ENCODE results near the gene MYO1C. TPM values are rescaled to one million over a fixed set of nuclear protein-coding genes. Genes with fewer than 3 reads are reported as not detected.

Gene MYO1C
- total and polyA plus RNA-seq, 3 donors from 2014 or later = 45.0 to 68.3 (median 49.2) TPM

DNA sequence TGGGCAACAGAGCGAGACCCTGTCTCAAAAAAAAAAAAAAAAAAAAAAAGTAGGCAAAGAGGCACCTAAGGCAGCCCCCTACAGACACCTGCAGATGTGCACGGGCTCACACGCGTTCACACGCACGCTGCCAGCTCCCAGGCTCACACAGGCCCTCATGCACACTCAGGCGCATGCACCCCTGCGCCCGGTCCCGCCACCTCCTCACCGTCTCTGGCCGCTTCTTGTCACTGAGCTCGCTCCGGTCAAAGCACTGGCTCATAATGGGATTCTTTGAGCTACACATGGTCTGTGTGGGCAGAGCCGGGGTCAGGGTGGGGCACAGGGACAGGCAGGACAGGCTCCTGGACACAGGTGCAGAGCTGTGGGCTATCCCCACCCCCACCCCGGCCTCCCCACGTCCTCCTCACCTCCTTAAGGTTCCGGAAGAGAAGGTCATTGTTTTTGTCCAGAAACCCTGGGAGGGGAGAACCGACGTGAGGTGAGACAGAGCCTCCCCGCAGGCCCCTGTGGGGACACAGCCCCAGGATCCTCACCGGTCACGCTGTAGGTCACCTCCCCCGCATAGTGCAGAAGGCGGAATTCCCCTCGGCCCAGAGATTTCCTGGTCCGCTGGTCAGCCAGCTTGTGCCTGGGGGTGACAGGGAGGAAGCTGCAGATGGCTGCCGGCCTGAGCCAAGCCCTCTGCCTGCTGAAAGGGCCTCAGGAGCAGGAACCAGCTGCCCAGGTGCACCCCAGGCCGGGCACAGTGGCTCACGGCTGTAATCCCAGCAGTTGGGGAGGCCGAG, 17.9 kb downstream of the MYO1C start:
- WGBS, 2 donors = 79% methylated on average over 22 to 31 of the region's 31 CpGs
- intact Hi-C loops (cut with DNase I; ENCODE audit: low total_unique reads) = no loop called here

DNA sequence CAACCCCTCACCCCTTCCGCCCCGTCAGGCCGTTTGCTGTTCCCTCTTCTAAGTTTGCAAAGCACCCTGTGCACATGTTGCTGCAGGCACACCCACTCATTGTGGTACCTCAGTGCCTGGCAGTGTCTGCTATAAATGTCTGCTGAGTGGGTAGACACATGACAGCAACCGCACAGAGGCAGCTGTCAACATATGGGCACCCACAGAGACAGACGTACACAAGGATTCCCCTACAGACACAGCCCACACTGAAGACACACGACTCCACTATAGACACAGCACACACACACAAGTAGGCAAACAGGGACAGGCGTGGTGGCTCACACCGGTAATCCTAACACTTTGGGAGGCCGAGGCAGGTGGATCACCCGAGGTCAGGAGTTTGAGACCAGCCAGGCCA, 18.6 kb downstream of the MYO1C start:
- H3K36me3 ChIP-seq (ENCODE audit: low read depth, missing control alignments) = no peaks in the 10 kb centered on the region
- DNase-seq = no peak
- TF ChIP-seq, protein P1, sequence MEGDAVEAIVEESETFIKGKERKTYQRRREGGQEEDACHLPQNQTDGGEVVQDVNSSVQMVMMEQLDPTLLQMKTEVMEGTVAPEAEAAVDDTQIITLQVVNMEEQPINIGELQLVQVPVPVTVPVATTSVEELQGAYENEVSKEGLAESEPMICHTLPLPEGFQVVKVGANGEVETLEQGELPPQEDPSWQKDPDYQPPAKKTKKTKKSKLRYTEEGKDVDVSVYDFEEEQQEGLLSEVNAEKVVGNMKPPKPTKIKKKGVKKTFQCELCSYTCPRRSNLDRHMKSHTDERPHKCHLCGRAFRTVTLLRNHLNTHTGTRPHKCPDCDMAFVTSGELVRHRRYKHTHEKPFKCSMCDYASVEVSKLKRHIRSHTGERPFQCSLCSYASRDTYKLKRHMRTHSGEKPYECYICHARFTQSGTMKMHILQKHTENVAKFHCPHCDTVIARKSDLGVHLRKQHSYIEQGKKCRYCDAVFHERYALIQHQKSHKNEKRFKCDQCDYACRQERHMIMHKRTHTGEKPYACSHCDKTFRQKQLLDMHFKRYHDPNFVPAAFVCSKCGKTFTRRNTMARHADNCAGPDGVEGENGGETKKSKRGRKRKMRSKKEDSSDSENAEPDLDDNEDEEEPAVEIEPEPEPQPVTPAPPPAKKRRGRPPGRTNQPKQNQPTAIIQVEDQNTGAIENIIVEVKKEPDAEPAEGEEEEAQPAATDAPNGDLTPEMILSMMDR (IDR thresholded peaks at IDR 0.05) = no peak
- no peak for TF ChIP-seq POLR2A (IDR thresholded peaks at IDR 0.05)
- no peak overlapping the region for H3K27ac ChIP-seq
- WGBS, 2 donors = 81 to 90% methylated on average over 8 to 10 of the region's 10 CpGs
- no peaks in the 10 kb centered on the region for H3K9me3 ChIP-seq
- intact Hi-C loops (cut with DNase I; ENCODE audit: low total_unique reads) = no loop called here
- no peak overlapping the region for H3K4me3 ChIP-seq
- H3K4me1 ChIP-seq = peaks cover 4% of the 10 kb centered on the region
- no peaks in the 10 kb centered on the region for H3K27me3 ChIP-seq

More for the DNA sequence above, 17.9 kb downstream of the MYO1C start:
- no peaks in the 10 kb centered on the region for H3K36me3 ChIP-seq (ENCODE audit: low read depth, missing control alignments)
- H3K4me3 ChIP-seq = no peak overlapping the region
- H3K27me3 ChIP-seq = no peaks in the 10 kb centered on the region
- H3K27ac ChIP-seq = no peak overlapping the region
- DNase-seq = no peak
- H3K9me3 ChIP-seq = no peaks in the 10 kb centered on the region
- no peak for TF ChIP-seq POLR2A (IDR thresholded peaks at IDR 0.05)
- TF ChIP-seq, protein P1 (IDR thresholded peaks at IDR 0.05) = no peak
- peaks cover 4% of the 10 kb centered on the region for H3K4me1 ChIP-seq

DNA sequence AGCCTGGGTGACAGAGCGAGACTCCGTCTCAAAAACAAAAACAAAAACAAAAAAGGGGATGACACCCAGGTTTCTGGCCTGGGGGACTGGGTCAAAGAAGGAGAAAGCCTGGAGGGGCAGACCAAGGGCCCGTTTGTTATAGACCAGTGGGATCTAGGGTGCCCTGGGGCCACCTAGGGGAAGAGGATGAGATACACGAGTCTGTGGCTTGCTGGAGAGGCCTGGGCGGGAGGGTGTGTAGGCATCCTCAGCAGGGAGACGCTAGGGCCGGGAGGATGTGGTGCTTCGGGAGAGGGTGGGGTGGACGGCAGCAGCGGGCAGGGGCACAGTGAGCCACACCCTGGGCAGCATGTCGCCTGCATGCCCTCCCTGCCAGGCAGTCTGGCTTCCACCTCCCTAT, 19.3 kb downstream of the MYO1C start:
- intact Hi-C loops (cut with DNase I; ENCODE audit: low total_unique reads) = no loop called here
- 74 to 77% methylated on average over 11 of the region's 11 CpGs for WGBS, 2 donors
- Histone ChIP-seq H3K27me3 (no peaks in the 10 kb centered on the region), H3K36me3 (ENCODE audit: low read depth, missing control alignments) (no peaks in the 10 kb centered on the region), H3K4me3 (no peak overlapping the region), H3K27ac (no peak overlapping the region), H3K9me3 (no peaks in the 10 kb centered on the region), H3K4me1 (peaks cover 4% of the 10 kb centered on the region)
- TF ChIP-seq, protein P1 (IDR thresholded peaks at IDR 0.05) = no peak
- no peak for TF ChIP-seq POLR2A (IDR thresholded peaks at IDR 0.05)
- DNase-seq = no peak

DNA sequence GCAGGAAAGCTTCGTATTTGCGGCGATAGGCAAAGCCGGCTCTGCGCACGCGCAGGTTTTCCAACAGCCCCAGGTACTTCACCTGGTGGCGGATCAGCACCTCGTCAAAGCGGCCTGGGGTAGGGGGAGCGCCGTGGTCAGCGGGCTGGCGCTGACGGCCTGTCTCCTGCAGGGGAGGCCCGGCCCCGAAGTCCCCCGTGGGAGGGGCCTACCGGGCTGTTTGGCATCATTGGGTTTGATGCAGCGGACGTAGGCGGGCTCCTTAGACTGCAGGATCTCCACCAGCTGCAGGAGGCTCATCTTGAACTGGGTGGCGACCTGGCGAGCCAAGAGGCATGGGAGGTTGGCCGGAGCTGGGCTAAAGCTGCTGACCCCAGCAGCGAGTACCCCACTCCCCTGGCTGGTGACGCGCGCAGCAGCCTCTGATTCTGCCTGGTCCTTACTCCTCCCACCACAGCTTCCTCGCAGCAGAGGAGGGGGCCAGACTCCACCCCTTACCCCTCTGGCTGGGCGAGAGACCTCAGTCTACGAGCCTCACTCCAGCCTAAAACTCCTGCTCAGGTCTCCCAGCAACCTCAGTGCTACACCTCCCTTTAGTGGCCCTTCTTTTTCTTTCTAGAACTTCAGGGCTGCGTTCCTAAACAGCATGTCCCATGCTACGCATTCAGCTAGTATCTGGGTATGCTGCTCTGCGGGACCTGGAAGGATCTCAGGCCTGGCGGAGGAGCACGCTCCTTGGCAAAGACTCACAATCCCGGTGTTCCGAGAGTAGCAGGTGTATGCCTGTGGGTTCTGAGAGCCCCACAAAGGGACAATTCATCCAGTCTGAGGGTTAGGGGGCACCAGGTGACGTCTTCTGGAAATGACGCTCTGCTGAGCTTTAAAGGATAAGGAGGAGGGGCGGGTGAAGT, 20.3 kb downstream of the MYO1C start:
- DNase-seq = no peak
- Histone ChIP-seq H3K4me3 (peak overlapping the region in 1 of 2 donors; percentile 18), H3K4me1 (peaks cover 4% of the 10 kb centered on the region), H3K9me3 (no peaks in the 10 kb centered on the region), H3K36me3 (ENCODE audit: low read depth, missing control alignments) (no peaks in the 10 kb centered on the region), H3K27ac (no peak overlapping the region), H3K27me3 (no peaks in the 10 kb centered on the region)
- TF ChIP-seq, protein P1 (IDR thresholded peaks at IDR 0.05) = no peak
- TF ChIP-seq POLR2A (IDR thresholded peaks at IDR 0.05) = no peak
- WGBS, 2 donors = 64 to 75% methylated on average over 26 to 39 of the region's 42 CpGs
- intact Hi-C loops (cut with DNase I; ENCODE audit: low total_unique reads) = no loop called here

Data from testis (tissue), 3 donors.